Mucosa of descending colon (tissue), 3 donors: ENCODE data around the gene IRAK4. TPM values are rescaled to one million over a fixed set of nuclear protein-coding genes. Genes with fewer than 3 reads are reported as not detected.

Experiments used
- ATAC-seq: fragments of 200-7000 bp; cut with Tn5 transposase; one replicate; pipeline ENCODE4 v1.9.1; 2020; ENCODE audit warnings: mild to moderate bottlenecking, moderate library complexity
- DNase-seq, 3 donors: peaks; one replicate each; pipeline ENCODE4 v3.0.0-alpha.2; 2020
- H3K36me3 ChIP-seq: fragments of 200-600 bp; one replicate; pipeline ENCODE4 v1.8.0; 2021; ENCODE audit warnings: low read depth, mild to moderate bottlenecking
- H3K4me1 ChIP-seq: fragments of 200-600 bp; one replicate; pipeline ENCODE4 v1.8.0; 2021; ENCODE audit warnings: low read depth, mild to moderate bottlenecking
- H3K4me3 ChIP-seq: fragments of 200-600 bp; one replicate; pipeline ENCODE4 v1.8.0; 2021; ENCODE audit warnings: mild to moderate bottlenecking
- H3K9me3 ChIP-seq: fragments of 200-600 bp; one replicate; pipeline ENCODE4 v1.8.0; 2021; ENCODE audit warnings: mild to moderate bottlenecking
- CTCF ChIP-seq: fragments of 200-600 bp; IDR thresholded peaks from one replicate; pipeline ENCODE4 v1.8.0; 2022; ENCODE audit warnings: antibody characterized with exemption, mild to moderate bottlenecking
- intact Hi-C, 2 donors: fragments of 100-400 bp; cut with DNase I in 1 of 2; cut with micrococcal nuclease in 1 of 2; formaldehyde crosslinking; loops; one replicate each; pipeline versions ENCODE4 v1.11.0 to v1.11.1; 2022; cut with DNase I, micrococcal nuclease
- long read RNA-seq, 2 donors: library from polyadenylated mRNA; unstranded; transcript quantifications; one replicate each; pipeline ENCODE4 v2.0.0, GENCODE V29; 2019 to 2021
- total RNA-seq, 3 donors: library from RNA; stranded (reverse); fragmentation: NEBNext Ultra II Directional in 2 of 3; extraction: Animal tissue kit (Norgen Biotek cat#: 25700) in 2 of 3; gene quantifications; one replicate each; pipeline versions ENCODE4 v1.2.1 to v1.2.4, GENCODE V29; 2021 to 2023
- donor health status: DM: no; HTN: no; CAD: no; lungs with moderate emphysema.
- donor health status: DM: no; HTN: no; CAD: no.
- donor health status: DM: no; HTN: yes; CAD: no.

The IRAK4 gene
- 10 to 100 TPM; 20.8 to 22.0 (median 20.9) TPM for total RNA-seq
- long read RNA-seq, donor 1, full-length matches to known transcripts = 10 of 16 reads
- long read RNA-seq, donor 1, partial matches to known transcripts = 1 of 16 reads
- long read RNA-seq, donor 1, other reads (novel, unspliced or antisense) = 5 of 16 reads
- long read RNA-seq, donor 2, full-length matches to known transcripts = 4 of 9 reads
- long read RNA-seq, donor 2, partial matches to known transcripts = 1 of 9 reads
- long read RNA-seq, donor 2, other reads (novel, unspliced or antisense) = 4 of 9 reads

GRCh38 chr12:43758728-43759563, at the start of gene IRAK4, which contains the start of gene PUS7L:
Gene IRAK4 (plus strand): TSS chr12:43758951. CDS start chr12:43768112, 9,161 bp downstream.
Gene PUS7L (minus strand): TSS chr12:43758790. CDS start chr12:43755245, 3,545 bp downstream.
- peak; percentile 96 to 98 (median 97) for DNase-seq
- H3K4me3 ChIP-seq = peak within 1 kb of the TSS; percentile 27
- no peaks in the 10 kb centered on the region for H3K9me3 ChIP-seq
- TF ChIP-seq CTCF = peak; percentile 44
- H3K36me3 ChIP-seq = no peaks in the 10 kb centered on the region
- H3K4me1 ChIP-seq = peaks cover 20% of the 10 kb centered on the region
- peak; percentile 99 for ATAC-seq
- intact Hi-C loops = loop anchor here in 1 of 2 donors (5.0 kb wide), 1 partner anchor 78 kb away; the partner anchor contains the start of gene TMEM117

GRCh38 chr12:43711348-43711747, 47.4 kb upstream of the IRAK4 start:
- ATAC-seq (no peak), DNase-seq (no peak)
- no peak for TF ChIP-seq CTCF
- no peaks in the 10 kb centered on the region for H3K36me3 ChIP-seq
- intact Hi-C loops = no loop called here
- H3K4me1 ChIP-seq = no peaks in the 10 kb centered on the region
- no peak overlapping the region for H3K4me3 ChIP-seq
- H3K9me3 ChIP-seq = no peaks in the 10 kb centered on the region

- H3K36me3 ChIP-seq = no peaks in the 10 kb centered on the region
- ATAC-seq = no peak
- H3K4me3 ChIP-seq = no peak overlapping the region
- intact Hi-C loops = no loop called here
- no peak for DNase-seq
- no peak for TF ChIP-seq CTCF
- H3K4me1 ChIP-seq = no peaks in the 10 kb centered on the region
- H3K9me3 ChIP-seq = no peaks in the 10 kb centered on the region
Observed at GRCh38 chr12:43722621-43723020, 36.1 kb upstream of the IRAK4 start.

- Histone ChIP-seq H3K36me3 (no peaks in the 10 kb centered on the region), H3K4me1 (no peaks in the 10 kb centered on the region), H3K9me3 (no peaks in the 10 kb centered on the region), H3K4me3 (no peak overlapping the region)
- DNase-seq (no peak), ATAC-seq (no peak)
- TF ChIP-seq CTCF = no peak
- intact Hi-C loops = no loop called here
Observed at GRCh38 chr12:43723134-43723533, 35.6 kb upstream of the IRAK4 start.

- DNase-seq (no peak), ATAC-seq (no peak)
- no peaks in the 10 kb centered on the region for H3K36me3 ChIP-seq
- intact Hi-C loops = no loop called here
- no peaks in the 10 kb centered on the region for H3K4me1 ChIP-seq
- no peak for TF ChIP-seq CTCF
- no peak overlapping the region for H3K4me3 ChIP-seq
- H3K9me3 ChIP-seq = no peaks in the 10 kb centered on the region
Observed at GRCh38 chr12:43728117-43728516, 30.6 kb upstream of the IRAK4 start.
